Mucosa of descending colon (tissue), 3 donors: ENCODE results near the gene MDGA2. TPM values are rescaled to one million over a fixed set of nuclear protein-coding genes. Genes with fewer than 3 reads are reported as not detected.

Source experiments
- ATAC-seq: fragments of 200-7000 bp; cut with Tn5 transposase; one replicate; pipeline ENCODE4 v1.9.1; 2020; ENCODE audit warnings: mild to moderate bottlenecking, moderate library complexity
- DNase-seq, 3 donors: peaks; one replicate each; pipeline ENCODE4 v3.0.0-alpha.2; 2020
- H3K36me3 ChIP-seq: fragments of 200-600 bp; one replicate; pipeline ENCODE4 v1.8.0; 2021; ENCODE audit warnings: low read depth, mild to moderate bottlenecking
- H3K4me1 ChIP-seq: fragments of 200-600 bp; one replicate; pipeline ENCODE4 v1.8.0; 2021; ENCODE audit warnings: low read depth, mild to moderate bottlenecking
- H3K4me3 ChIP-seq: fragments of 200-600 bp; one replicate; pipeline ENCODE4 v1.8.0; 2021; ENCODE audit warnings: mild to moderate bottlenecking
- H3K9me3 ChIP-seq: fragments of 200-600 bp; one replicate; pipeline ENCODE4 v1.8.0; 2021; ENCODE audit warnings: mild to moderate bottlenecking
- intact Hi-C, 2 donors: fragments of 100-400 bp; cut with DNase I in 1 of 2; cut with micrococcal nuclease in 1 of 2; formaldehyde crosslinking; loops; one replicate each; pipeline versions ENCODE4 v1.11.0 to v1.11.1; 2022; cut with DNase I, micrococcal nuclease
- total RNA-seq, 3 donors: library from RNA; stranded (reverse); fragmentation: NEBNext Ultra II Directional in 2 of 3; extraction: Animal tissue kit (Norgen Biotek cat#: 25700) in 2 of 3; gene quantifications; one replicate each; pipeline versions ENCODE4 v1.2.1 to v1.2.4, GENCODE V29; 2021 to 2023
- TF ChIP-seq, protein P1 (sequence below): fragments of 200-600 bp; IDR thresholded peaks from one replicate; pipeline ENCODE4 v1.8.0; 2022; ENCODE audit warnings: antibody characterized with exemption, mild to moderate bottlenecking
- donor health status: DM: no; HTN: no; CAD: no; lungs with moderate emphysema.
- donor health status: DM: no; HTN: no; CAD: no.
- donor health status: DM: no; HTN: yes; CAD: no.

MDGA2 gene
- total RNA-seq, 3 donors from 2014 or later: 0.35 TPM; not detected in 2

DNA sequence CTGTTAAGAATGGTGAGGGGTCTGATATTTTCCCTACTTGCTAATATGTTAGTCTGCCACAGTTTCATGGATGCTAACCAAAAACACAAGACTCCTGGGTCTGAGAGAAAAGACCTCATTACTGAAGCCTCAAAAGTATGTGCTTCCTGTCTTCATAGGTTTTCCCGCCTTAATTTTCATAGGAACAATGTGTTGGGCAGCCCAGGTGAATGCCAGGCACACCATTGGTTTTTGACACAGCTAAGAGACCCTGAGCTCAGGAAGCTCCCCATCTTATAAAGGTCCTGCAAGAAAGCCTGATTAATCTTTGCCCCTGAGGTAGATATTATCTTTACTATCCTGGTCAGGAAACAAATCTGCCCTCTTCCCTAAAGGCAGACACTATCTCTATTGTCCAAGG lies 464.1 kb downstream of the MDGA2 start:
- ATAC-seq: no peak
- intact Hi-C loops: no loop called here

GRCh38 chr14:47210099-47210498 lies 465.3 kb downstream of the MDGA2 start:
- H3K4me3 ChIP-seq: no peak overlapping the region
- DNase-seq (no peak), ATAC-seq (no peak)
- H3K9me3 ChIP-seq: no peaks in the 10 kb centered on the region
- intact Hi-C loops: no loop called here
- H3K4me1 ChIP-seq: no peaks in the 10 kb centered on the region
- H3K36me3 ChIP-seq: no peaks in the 10 kb centered on the region
- TF ChIP-seq, protein P1, sequence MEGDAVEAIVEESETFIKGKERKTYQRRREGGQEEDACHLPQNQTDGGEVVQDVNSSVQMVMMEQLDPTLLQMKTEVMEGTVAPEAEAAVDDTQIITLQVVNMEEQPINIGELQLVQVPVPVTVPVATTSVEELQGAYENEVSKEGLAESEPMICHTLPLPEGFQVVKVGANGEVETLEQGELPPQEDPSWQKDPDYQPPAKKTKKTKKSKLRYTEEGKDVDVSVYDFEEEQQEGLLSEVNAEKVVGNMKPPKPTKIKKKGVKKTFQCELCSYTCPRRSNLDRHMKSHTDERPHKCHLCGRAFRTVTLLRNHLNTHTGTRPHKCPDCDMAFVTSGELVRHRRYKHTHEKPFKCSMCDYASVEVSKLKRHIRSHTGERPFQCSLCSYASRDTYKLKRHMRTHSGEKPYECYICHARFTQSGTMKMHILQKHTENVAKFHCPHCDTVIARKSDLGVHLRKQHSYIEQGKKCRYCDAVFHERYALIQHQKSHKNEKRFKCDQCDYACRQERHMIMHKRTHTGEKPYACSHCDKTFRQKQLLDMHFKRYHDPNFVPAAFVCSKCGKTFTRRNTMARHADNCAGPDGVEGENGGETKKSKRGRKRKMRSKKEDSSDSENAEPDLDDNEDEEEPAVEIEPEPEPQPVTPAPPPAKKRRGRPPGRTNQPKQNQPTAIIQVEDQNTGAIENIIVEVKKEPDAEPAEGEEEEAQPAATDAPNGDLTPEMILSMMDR: no peak

More for the DNA sequence above, 464.1 kb downstream of the MDGA2 start:
- TF ChIP-seq, protein P1: no peak
- Histone ChIP-seq H3K36me3 (no peaks in the 10 kb centered on the region), H3K4me1 (no peaks in the 10 kb centered on the region), H3K4me3 (no peak overlapping the region), H3K9me3 (no peaks in the 10 kb centered on the region)
- DNase-seq: no peak

GRCh38 chr14:47208434-47208833 lies 467.0 kb downstream of the MDGA2 start:
- no peaks in the 10 kb centered on the region for H3K36me3 ChIP-seq
- no peak overlapping the region for H3K4me3 ChIP-seq
- TF ChIP-seq, protein P1: no peak
- H3K4me1 ChIP-seq: no peaks in the 10 kb centered on the region
- no peak for DNase-seq
- no peaks in the 10 kb centered on the region for H3K9me3 ChIP-seq
- ATAC-seq: no peak
- intact Hi-C loops: no loop called here

DNA sequence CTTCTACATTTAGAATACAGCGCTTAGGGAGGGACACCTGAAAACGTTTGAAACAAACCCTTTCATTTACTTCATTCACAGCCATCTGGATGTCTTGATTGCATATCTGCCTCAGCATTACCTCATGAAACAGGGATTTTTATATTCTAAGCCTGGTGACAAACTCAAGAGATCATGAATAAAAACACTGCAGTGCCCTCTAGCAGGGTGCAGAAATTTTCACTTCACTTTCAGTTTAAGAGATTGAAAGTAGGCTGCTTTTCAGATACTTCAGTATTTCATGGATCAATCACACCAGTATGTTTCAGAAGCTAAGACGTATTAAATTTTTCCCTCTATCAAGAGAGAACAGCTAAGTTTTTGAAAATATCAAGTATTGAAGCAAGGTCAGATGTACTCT lies 467.8 kb downstream of the MDGA2 start:
- Histone ChIP-seq H3K36me3 (no peaks in the 10 kb centered on the region), H3K4me1 (no peaks in the 10 kb centered on the region), H3K9me3 (no peaks in the 10 kb centered on the region), H3K4me3 (no peak overlapping the region)
- TF ChIP-seq, protein P1: no peak
- no peak for DNase-seq
- intact Hi-C loops: no loop called here
- no peak for ATAC-seq

- ATAC-seq (no peak), DNase-seq (peak in 1 of 3 donors; percentile 37)
- Histone ChIP-seq H3K36me3 (no peaks in the 10 kb centered on the region), H3K4me1 (no peaks in the 10 kb centered on the region), H3K9me3 (no peaks in the 10 kb centered on the region), H3K4me3 (no peak overlapping the region)
- TF ChIP-seq, protein P1: no peak
- intact Hi-C loops: no loop called here
Measured at GRCh38 chr14:47200740-47201139, 474.7 kb downstream of the MDGA2 start.

DNA sequence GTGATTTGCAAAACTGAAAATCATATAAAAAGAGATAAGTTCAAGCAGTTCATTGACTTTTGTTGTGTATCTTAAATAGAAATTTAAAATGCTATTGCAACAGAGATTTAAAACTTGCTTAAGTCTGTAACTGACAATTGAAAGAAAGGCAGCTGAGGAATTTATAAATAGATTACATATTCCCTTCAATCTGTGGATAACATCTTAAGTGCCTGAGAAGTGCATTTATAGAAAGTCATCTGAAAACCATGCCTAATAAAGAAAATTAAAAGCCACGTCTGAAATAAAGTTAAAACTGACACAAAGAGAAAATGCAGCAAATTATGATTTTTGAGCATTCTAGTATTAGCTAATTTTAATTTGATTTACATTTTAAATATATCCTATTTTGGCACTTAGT lies 479.8 kb downstream of the MDGA2 start:
- no peaks in the 10 kb centered on the region for H3K9me3 ChIP-seq
- H3K4me3 ChIP-seq: no peak overlapping the region
- no peaks in the 10 kb centered on the region for H3K4me1 ChIP-seq
- intact Hi-C loops: no loop called here
- no peak for ATAC-seq
- TF ChIP-seq, protein P1: no peak
- no peak for DNase-seq
- H3K36me3 ChIP-seq: no peaks in the 10 kb centered on the region
